Liver (tissue), 9 donors: Measurements from ENCODE around the gene PFKFB4. TPM values are rescaled to one million over a fixed set of nuclear protein-coding genes. Genes with fewer than 3 reads are reported as not detected.

Experiments used
- DNase-seq: peaks from one replicate; pipeline ENCODE4 v3.0.0-alpha.2; 2017; ENCODE audit warnings: low spot score
- H3K27ac ChIP-seq, 2 donors: one replicate each; pipeline ENCODE4 v1.7.0; 2013; ENCODE audit warnings: inconsistent platforms in 2 of 2, low read length in 2 of 2, control low read depth in 1 of 2, low read depth in 1 of 2, mild to moderate bottlenecking in 1 of 2
- H3K27me3 ChIP-seq, 4 donors: one replicate each; pipeline versions ENCODE4 v1.6.1 to v1.7.0; 2013; ENCODE audit warnings: low read length in 3 of 4, inconsistent platforms in 1 of 4, mild to moderate bottlenecking in 1 of 4, moderate library complexity in 1 of 4; ENCODE audit not compliant: control insufficient read depth in 4 of 4, insufficient read depth in 4 of 4
- H3K36me3 ChIP-seq, 4 donors: one replicate each; pipeline versions ENCODE4 v1.6.1 to v1.7.0; 2013; ENCODE audit warnings: low read length in 3 of 4, mild to moderate bottlenecking in 3 of 4, low read depth in 1 of 4, moderate library complexity in 1 of 4; ENCODE audit not compliant: control insufficient read depth in 4 of 4, insufficient read depth in 3 of 4
- H3K4me1 ChIP-seq, 4 donors: one replicate each; pipeline versions ENCODE4 v1.6.1 to v1.7.0; 2013; ENCODE audit warnings: low read length in 3 of 4, mild to moderate bottlenecking in 3 of 4, moderate library complexity in 1 of 4; ENCODE audit not compliant: control insufficient read depth in 4 of 4, insufficient read depth in 4 of 4
- H3K4me3 ChIP-seq, 3 donors: one replicate each; pipeline versions ENCODE4 v1.6.1 to v1.7.0; 2013; ENCODE audit warnings: low read length in 3 of 3, control low read depth in 1 of 3, low read depth in 1 of 3, mild to moderate bottlenecking in 1 of 3
- H3K9ac ChIP-seq, 2 donors: one replicate each; pipeline ENCODE4 v1.7.0; 2013; ENCODE audit warnings: low read length in 2 of 2, mild to moderate bottlenecking in 2 of 2, moderate library complexity in 2 of 2, control low read depth in 1 of 2, low read depth in 1 of 2
- H3K9me3 ChIP-seq, 4 donors: one replicate each; pipeline versions ENCODE4 v1.6.1 to v1.7.0; 2013; ENCODE audit warnings: low read length in 3 of 4; ENCODE audit not compliant: control insufficient read depth in 4 of 4
- CTCF ChIP-seq: fragments of 150-350 bp; IDR thresholded peaks from 2 replicates; pipeline ENCODE4 v1.5.1; 2017; ENCODE audit warnings: improper control_type of control experiment, low read depth, low read length; ENCODE audit not compliant: missing input control
- EGR1 ChIP-seq, 2 donors: IDR thresholded peaks; 2 replicates each; pipeline ENCODE4 v1.6.1; 2016 to 2018; ENCODE audit warnings: antibody characterized with exemption in 2 of 2, low read depth in 2 of 2
- FOXA1 ChIP-seq: IDR thresholded peaks from 2 replicates; pipeline ENCODE4 v1.6.1; 2016; ENCODE audit warnings: antibody characterized with exemption
- GABPA ChIP-seq, 2 donors: IDR thresholded peaks in 1 of 2; conservative IDR thresholded peaks in 1 of 2; 2 replicates each; pipeline ENCODE4 v1.6.1; 2016; ENCODE audit warnings: antibody characterized with exemption in 2 of 2, mild to moderate bottlenecking in 1 of 2, moderate library complexity in 1 of 2
- HNF4A ChIP-seq, 2 donors: conservative IDR thresholded peaks; 2 replicates each; pipeline ENCODE4 v1.6.1; 2016; ENCODE audit warnings: antibody characterized with exemption in 2 of 2, mild to moderate bottlenecking in 2 of 2
- HNF4G ChIP-seq: IDR thresholded peaks from 2 replicates; pipeline ENCODE4 v1.6.1; 2016; ENCODE audit warnings: antibody characterized with exemption
- JUND ChIP-seq, 2 donors: IDR thresholded peaks; 2 replicates each; pipeline ENCODE4 v1.6.1; 2016; ENCODE audit warnings: antibody characterized with exemption in 2 of 2
- MAX ChIP-seq: IDR thresholded peaks from 2 replicates; pipeline ENCODE4 v1.6.1; 2016; ENCODE audit warnings: antibody characterized with exemption
- NR2F2 ChIP-seq: IDR thresholded peaks from 2 replicates; pipeline ENCODE4 v1.6.1; 2016; ENCODE audit warnings: antibody characterized with exemption
- RAD21 ChIP-seq, 2 donors: IDR thresholded peaks; 2 replicates each; pipeline ENCODE4 v1.6.1; 2016; ENCODE audit warnings: antibody characterized with exemption in 2 of 2, mild to moderate bottlenecking in 2 of 2
- REST ChIP-seq: IDR thresholded peaks from 2 replicates; pipeline ENCODE4 v1.6.1; 2016; ENCODE audit warnings: antibody characterized with exemption, mild to moderate bottlenecking
- RXRA ChIP-seq, 2 donors: IDR thresholded peaks; 2 replicates each; pipeline ENCODE4 v1.6.1; 2017 to 2018; ENCODE audit warnings: antibody characterized with exemption in 2 of 2, mild to moderate bottlenecking in 1 of 2
- TAF1 ChIP-seq: conservative IDR thresholded peaks from 2 replicates; pipeline ENCODE4 v1.6.1; 2016; ENCODE audit warnings: antibody characterized with exemption, mild to moderate bottlenecking
- YY1 ChIP-seq: IDR thresholded peaks from 2 replicates; pipeline ENCODE4 v1.6.1; 2016; ENCODE audit warnings: antibody characterized with exemption, mild to moderate bottlenecking
- ZBTB33 ChIP-seq: IDR thresholded peaks from 2 replicates; pipeline ENCODE4 v1.6.1; 2016; ENCODE audit warnings: antibody characterized with exemption
- WGBS: extraction: QIAGEN DNeasy Blood & Tissue Kit; methylation state at CpG from one replicate; pipeline ENCODE4 v1.1.7; 2013; 5-methylcytosine and 5-hydroxymethylcytosine counted together
- polyA plus RNA-seq, 2 donors: library from polyadenylated mRNA; stranded (reverse) in 1 of 2; unstranded in 1 of 2; fragments of 200-250 nt in 1 of 2; fragments of >200 nt in 1 of 2; fragmentation: Nextera tagmentation in 1 of 2; extraction: Ambion mirVana in 1 of 2; gene quantifications; one replicate each; pipeline versions ENCODE4 v1.2.1 to v1.2.3, GENCODE V29; 2013 to 2015
- total RNA-seq, 2 donors: library from RNA; depleted of rRNA; stranded (reverse); fragments of >200 nt; gene quantifications; one replicate each; pipeline ENCODE4 v1.2.3, GENCODE V29; 2014
- donor health status: healthy.
- donor health status: healthy.
- donor health status: healthy.
- donor health status: healthy.
- donor health status: healthy.

The PFKFB4 gene
- total and polyA plus RNA-seq, 4 donors, result 0.46 to 5.3 (median 1.7) TPM

- no peak overlapping the region for H3K4me3 ChIP-seq
- H3K36me3 ChIP-seq, result no peaks in the 10 kb centered on the region
- WGBS, result 86% methylated on average over 20 of the region's 20 CpGs
- TF ChIP-seq HNF4A (conservative IDR thresholded peaks at IDR 0.05) (peak; percentile 39), RAD21 (IDR thresholded peaks at IDR 0.05) (no peak), CTCF (no peak), RXRA (IDR thresholded peaks at IDR 0.05) (peak in 1 of 2 donors; percentile 13), FOXA1 (no peak)
- DNase-seq, result no peak
- H3K4me1 ChIP-seq, result peaks cover 3 to 29% (median 11%) of the 10 kb centered on the region in 4 donors
- H3K9me3 ChIP-seq, result no peaks in the 10 kb centered on the region
- no peak overlapping the region for H3K9ac ChIP-seq
- H3K27me3 ChIP-seq, result no peaks in the 10 kb centered on the region
- H3K27ac ChIP-seq, result no peak overlapping the region
Observed at GRCh38 chr3:48562367-48563095, 5.9 kb upstream of the PFKFB4 start.

GRCh38 chr3:48561045-48561736 is 4.6 kb upstream of the PFKFB4 start:
- H3K27me3 ChIP-seq, result no peaks in the 10 kb centered on the region
- H3K9me3 ChIP-seq, result no peaks in the 10 kb centered on the region
- no peak overlapping the region for H3K9ac ChIP-seq
- H3K4me1 ChIP-seq, result peaks cover 8 to 39% (median 19%) of the 10 kb centered on the region in 4 donors
- no peak overlapping the region for H3K27ac ChIP-seq
- H3K36me3 ChIP-seq, result no peaks in the 10 kb centered on the region
- no peak overlapping the region for H3K4me3 ChIP-seq
- peak; percentile 54 for DNase-seq
- 61% methylated on average over 21 of the region's 21 CpGs for WGBS
- TF ChIP-seq JUND (IDR thresholded peaks at IDR 0.05) (no peak), MAX (no peak), REST (no peak), CTCF (no peak), TAF1 (no peak), RAD21 (IDR thresholded peaks at IDR 0.05) (no peak), GABPA (IDR thresholded peaks at IDR 0.05 in 1 of 2, conservative IDR thresholded peaks at IDR 0.05 in 1 of 2) (no peak), RXRA (IDR thresholded peaks at IDR 0.05) (no peak), HNF4A (conservative IDR thresholded peaks at IDR 0.05) (no peak), NR2F2 (no peak), EGR1 (IDR thresholded peaks at IDR 0.05; ENCODE audit: low read depth in 2 of 2) (no peak), ZBTB33 (no peak), HNF4G (no peak), YY1 (no peak)
